ENCODE results near the gene TTLL6. TPM values are rescaled to one million over a fixed set of nuclear protein-coding genes. Genes with fewer than 3 reads are reported as not detected.

The TTLL6 gene
- total RNA-seq, 1 donor from 2014 or later = not detected

DNA sequence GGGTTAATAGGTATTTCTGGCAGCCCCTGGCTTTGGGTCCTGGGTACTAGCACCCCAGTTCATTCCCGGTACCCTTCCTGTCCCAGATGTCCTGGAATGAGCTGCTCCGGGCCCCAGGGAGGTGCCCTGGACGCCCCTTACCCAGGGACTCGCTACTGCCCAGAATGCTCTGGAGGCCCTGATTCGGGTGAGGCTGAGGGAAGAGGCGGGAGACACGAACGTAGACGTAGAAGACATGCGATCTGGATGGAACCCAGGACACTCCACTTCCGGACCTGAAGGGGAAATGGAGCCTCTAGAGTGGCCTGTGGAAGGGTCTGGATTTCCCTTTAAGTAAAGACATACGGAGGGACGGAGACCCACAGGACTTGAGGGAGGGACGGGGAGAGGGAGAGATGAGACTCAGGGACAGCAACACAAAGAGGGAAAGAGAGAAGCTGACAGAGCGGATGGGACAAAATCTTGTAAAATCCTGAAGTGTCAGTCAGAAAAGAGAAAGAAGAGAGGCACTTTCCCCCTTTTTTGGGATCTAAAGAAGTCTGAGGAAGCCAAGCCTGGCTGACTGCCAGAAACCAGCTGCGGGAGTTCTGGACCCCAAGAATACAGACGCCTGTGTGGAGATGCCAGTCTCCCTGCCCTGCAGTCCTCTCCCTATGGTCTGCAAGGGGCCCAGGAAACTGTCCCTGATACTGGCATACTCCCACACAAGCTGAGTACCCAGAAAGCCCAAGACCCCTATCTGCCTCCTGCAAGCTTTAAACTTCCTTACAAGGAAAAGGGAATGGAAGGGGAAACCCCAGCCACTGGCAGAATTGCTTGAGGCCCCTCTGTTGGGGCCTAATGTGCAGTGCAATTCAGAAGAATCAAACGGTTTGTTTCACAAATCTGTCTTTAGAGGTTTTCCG lies 87.4 kb downstream of the TTLL6 start:
- Mint-ChIP-seq H3K9me3 (ENCODE audit: unreplicated experiment) (no peaks in the 10 kb centered on the region), H3K27me3 (ENCODE audit: unreplicated experiment) (peaks cover 95% of the 10 kb centered on the region), H3K27ac (ENCODE audit: unreplicated experiment) (no peak overlapping the region), H3K36me3 (ENCODE audit: unreplicated experiment) (peaks cover 3% of the 10 kb centered on the region), H3K4me3 (ENCODE audit: unreplicated experiment) (peak overlapping the region; percentile 54), H3K4me1 (ENCODE audit: unreplicated experiment) (peaks cover 20% of the 10 kb centered on the region)
- TF ChIP-seq, protein P1, sequence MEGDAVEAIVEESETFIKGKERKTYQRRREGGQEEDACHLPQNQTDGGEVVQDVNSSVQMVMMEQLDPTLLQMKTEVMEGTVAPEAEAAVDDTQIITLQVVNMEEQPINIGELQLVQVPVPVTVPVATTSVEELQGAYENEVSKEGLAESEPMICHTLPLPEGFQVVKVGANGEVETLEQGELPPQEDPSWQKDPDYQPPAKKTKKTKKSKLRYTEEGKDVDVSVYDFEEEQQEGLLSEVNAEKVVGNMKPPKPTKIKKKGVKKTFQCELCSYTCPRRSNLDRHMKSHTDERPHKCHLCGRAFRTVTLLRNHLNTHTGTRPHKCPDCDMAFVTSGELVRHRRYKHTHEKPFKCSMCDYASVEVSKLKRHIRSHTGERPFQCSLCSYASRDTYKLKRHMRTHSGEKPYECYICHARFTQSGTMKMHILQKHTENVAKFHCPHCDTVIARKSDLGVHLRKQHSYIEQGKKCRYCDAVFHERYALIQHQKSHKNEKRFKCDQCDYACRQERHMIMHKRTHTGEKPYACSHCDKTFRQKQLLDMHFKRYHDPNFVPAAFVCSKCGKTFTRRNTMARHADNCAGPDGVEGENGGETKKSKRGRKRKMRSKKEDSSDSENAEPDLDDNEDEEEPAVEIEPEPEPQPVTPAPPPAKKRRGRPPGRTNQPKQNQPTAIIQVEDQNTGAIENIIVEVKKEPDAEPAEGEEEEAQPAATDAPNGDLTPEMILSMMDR (IDR thresholded peaks at IDR 0.05) = no peak
- no peak for DNase-seq (ENCODE audit: extremely low spot score, unreplicated experiment)

DNA sequence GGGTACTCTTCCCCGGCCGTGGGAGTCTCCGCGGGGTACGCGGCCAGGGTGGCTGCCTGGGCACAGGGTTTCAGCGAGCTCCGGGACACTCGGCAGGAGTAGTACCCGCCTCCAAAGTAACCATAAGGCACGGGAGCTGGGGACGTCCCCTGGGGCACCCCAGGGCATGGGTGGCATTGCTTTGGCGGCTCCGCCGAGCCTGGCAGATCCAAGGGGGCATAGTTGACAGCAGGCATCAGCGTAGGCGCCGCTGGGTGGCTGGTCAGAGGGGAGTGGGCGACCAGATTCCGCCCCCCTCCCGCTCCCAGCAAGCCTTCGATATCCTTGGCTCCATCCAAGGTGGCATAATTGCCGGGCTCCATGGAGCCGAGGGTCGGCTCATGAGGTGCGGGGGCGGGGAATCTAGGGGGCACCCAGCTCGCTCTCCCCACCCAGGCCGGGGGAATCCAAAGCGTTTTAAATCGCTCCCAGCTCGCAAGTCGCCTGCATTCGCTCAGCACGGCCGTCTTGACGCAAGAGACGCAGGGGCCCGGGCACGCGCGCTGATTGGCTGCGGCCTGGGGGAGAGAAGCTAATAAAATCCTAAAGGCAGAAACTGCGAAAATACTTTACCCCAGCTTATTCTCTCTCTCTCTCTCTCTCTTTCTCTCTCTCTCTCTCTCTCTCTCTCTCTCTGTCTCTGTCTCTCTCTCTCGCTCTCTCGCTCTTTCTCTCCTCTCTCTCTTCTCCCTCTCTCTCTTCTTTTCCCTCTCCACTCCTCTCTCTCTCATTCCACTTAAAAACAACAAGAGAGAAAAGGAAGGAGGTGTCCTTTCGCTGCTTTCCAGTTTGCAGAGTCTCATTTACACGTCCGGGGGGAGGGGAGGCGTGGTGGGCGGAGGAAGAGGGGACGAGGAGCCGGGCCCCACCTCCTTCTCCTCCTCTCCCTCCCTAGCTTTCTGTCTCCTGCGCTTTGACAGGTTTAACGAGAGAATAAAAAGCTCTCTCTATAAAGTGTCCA lies 88.5 kb downstream of the TTLL6 start, which contains the start of gene HOXB13:
Gene HOXB13, minus strand, starts transcription at position 519 of the 1,000 bp plus-strand sequence. Its CDS starts 157 bp downstream, at position 362.
- TF ChIP-seq, protein P1 (IDR thresholded peaks at IDR 0.05) = no peak
- no peak for DNase-seq (ENCODE audit: extremely low spot score, unreplicated experiment)
- peak within 1 kb of the TSS; percentile 54 for H3K4me3 Mint-ChIP-seq (ENCODE audit: unreplicated experiment)
- H3K9me3 Mint-ChIP-seq (ENCODE audit: unreplicated experiment) = no peaks in the 10 kb centered on the region
- peaks cover 26% of the 10 kb centered on the region for H3K4me1 Mint-ChIP-seq (ENCODE audit: unreplicated experiment)
- no peak within 1 kb of the TSS for H3K27ac Mint-ChIP-seq (ENCODE audit: unreplicated experiment)
- peaks cover 2% of the 10 kb centered on the region for H3K36me3 Mint-ChIP-seq (ENCODE audit: unreplicated experiment)
- H3K27me3 Mint-ChIP-seq (ENCODE audit: unreplicated experiment) = peaks cover 95% of the 10 kb centered on the region

GRCh38 chr17:48727415-48728175 lies 89.4 kb downstream of the TTLL6 start:
- no peak overlapping the region for H3K4me3 Mint-ChIP-seq (ENCODE audit: unreplicated experiment)
- TF ChIP-seq, protein P1 (IDR thresholded peaks at IDR 0.05) = no peak
- peaks cover 96% of the 10 kb centered on the region for H3K27me3 Mint-ChIP-seq (ENCODE audit: unreplicated experiment)
- no peak overlapping the region for H3K27ac Mint-ChIP-seq (ENCODE audit: unreplicated experiment)
- no peaks in the 10 kb centered on the region for H3K36me3 Mint-ChIP-seq (ENCODE audit: unreplicated experiment)
- peaks cover 27% of the 10 kb centered on the region for H3K4me1 Mint-ChIP-seq (ENCODE audit: unreplicated experiment)
- no peaks in the 10 kb centered on the region for H3K9me3 Mint-ChIP-seq (ENCODE audit: unreplicated experiment)
- no peak for DNase-seq (ENCODE audit: extremely low spot score, unreplicated experiment)

DNA sequence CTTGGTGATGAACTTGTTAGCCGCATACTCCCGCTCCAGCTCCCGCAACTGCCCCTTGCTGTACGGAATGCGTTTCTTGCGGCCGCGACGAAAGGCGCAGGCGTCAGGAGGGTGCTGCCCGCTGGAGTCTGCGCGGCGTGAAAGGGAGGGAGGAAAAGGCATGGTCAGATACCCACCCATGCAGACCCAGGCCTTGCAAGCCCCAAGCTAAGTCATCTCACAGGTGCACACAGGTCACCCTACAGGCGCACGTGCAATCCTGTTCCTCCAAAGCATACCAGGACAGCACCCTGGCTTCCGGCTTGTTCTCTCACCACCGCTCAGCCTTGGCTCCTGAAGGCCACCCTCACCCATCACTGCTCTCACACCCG lies 90.1 kb downstream of the TTLL6 start:
- H3K27me3 Mint-ChIP-seq (ENCODE audit: unreplicated experiment) = peaks cover 96% of the 10 kb centered on the region
- TF ChIP-seq, protein P1 (IDR thresholded peaks at IDR 0.05) = no peak
- H3K4me3 Mint-ChIP-seq (ENCODE audit: unreplicated experiment) = no peak overlapping the region
- no peaks in the 10 kb centered on the region for H3K36me3 Mint-ChIP-seq (ENCODE audit: unreplicated experiment)
- no peak for DNase-seq (ENCODE audit: extremely low spot score, unreplicated experiment)
- no peaks in the 10 kb centered on the region for H3K9me3 Mint-ChIP-seq (ENCODE audit: unreplicated experiment)
- H3K27ac Mint-ChIP-seq (ENCODE audit: unreplicated experiment) = no peak overlapping the region
- peaks cover 27% of the 10 kb centered on the region for H3K4me1 Mint-ChIP-seq (ENCODE audit: unreplicated experiment)
